IPS DF 19.7 (cell line): ENCODE measurements around the gene CHRNA4.

Experiments
- DNase-seq: peaks from one replicate; pipeline ENCODE4 v3.0.0-alpha.2; 2013; ENCODE audit warnings: low read depth, low spot score

CHRNA4 gene

DNA sequence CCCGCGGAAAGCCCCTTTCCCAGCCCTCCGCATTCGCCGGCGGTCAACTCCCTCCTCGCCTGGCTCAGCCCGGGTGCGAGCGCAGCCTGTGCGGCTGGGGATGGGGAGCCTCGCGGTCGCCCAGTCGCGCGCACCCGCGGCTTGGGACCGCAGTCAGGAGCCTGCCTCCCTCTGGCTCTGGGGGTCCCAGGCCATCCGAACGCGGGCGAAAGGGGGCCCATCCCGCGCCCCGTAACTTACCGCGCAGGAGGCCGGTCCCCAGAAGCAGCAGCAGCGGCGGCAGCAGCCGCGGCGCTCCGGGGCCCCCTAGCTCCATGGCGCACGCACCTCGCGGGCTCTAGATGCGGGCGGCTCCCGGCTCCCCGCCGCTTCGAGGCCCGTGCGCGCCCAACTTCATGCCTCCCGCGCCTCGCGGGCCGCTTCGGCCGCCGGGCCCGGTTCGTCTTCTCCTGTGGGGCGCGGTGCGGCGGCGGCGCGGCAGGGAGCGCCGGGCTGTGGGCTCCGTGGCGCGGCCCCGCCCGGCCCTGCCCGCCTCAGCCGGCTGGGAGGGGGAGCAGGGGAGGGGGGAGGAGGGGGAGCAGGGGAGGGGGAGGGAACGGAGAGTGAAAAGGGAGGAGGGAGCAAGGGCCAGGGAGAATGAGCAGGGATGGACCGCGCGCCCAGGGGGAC is at the start of gene CHRNA4:
TSS of gene CHRNA4 (minus strand) at position 500 of the 669 bp plus-strand sequence. CDS start at position 316, 184 bp downstream.
- no peak for DNase-seq

DNA sequence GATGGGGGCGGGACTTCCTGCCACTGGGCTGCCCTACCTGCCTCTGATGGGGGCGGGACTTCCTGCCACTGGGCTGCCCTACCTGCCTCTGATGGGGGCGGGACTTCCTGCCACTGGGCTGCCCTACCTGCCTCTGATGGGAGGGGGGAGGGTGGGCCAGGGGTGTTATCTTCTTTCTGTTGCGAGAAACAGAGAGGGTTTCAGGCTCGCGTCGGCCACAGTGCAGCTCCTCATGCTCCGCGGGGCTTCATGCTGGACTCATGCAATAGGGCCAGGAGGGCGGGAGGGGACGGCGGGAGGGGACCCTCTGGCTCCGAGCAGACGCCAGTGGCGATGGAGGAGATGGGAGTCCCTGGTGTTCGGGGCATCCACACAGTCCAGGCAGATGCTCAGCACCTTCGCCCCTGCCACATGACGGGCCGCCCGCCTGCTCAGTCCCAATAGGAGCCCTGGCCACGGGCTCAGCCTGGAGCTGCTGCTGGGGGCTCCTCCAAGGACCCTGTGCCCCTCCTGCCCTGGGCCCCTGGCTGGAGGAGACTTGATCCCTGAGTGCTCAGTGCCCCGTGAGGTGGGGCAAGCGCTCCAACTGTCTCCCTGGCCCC is 48.8 kb upstream of the CHRNA4 start:
- DNase-seq, result no peak

DNA sequence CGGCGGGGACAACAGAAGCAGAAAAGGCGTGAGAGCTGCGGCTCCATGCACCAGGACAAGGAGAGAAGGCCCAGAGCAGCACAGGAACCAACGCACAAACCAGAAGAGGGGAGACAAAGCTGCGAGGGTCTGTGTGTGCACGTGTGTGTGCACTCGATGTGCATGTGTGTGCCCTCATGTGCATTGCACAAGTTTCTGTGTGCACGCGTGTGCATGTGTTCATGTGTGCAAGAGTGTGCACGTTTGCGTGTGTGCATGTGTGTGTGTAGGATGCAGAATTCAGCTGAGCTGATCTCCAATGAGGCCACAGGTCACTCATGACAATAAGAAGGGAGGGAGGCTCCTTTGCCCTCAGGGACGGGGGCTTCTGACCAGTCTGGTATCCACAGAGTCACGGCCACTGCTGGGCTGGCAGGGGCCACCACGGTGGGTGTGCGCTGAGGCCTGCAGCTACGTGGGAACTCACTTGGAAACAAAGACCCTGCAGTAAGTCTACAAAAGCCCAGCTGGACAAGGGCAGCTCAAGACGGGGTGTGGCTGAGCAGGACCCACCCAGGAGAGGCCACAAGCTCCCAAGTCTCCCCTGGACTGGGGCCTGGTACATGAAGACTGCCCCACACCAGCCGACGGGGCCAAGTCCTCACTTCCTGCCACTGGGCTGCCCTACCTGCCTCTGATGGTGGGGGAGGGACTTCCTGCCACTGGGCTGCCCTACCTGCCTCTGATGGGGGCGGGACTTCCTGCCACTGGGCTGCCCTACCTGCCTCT is 48.1 kb upstream of the CHRNA4 start:
- peak; percentile 48 for DNase-seq

DNA sequence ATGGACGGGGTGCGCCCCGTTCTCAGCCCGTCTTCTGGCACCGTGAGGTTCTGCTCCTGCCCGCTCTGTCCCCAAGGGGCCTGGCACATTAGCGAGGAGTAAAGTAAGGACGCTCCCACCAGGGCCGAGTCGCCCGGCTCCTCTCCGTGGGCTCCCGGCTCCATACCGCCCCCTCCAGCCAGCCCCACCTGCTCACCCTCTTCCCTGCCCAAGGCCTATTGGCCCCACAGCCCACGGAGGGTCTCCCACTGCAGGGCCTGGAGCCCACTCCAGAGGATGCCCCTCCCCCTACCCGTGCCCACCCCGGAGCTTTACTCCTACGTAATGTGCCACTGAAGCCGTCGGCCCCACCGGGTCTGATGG is 47.5 kb upstream of the CHRNA4 start:
- DNase-seq, result no peak

DNA sequence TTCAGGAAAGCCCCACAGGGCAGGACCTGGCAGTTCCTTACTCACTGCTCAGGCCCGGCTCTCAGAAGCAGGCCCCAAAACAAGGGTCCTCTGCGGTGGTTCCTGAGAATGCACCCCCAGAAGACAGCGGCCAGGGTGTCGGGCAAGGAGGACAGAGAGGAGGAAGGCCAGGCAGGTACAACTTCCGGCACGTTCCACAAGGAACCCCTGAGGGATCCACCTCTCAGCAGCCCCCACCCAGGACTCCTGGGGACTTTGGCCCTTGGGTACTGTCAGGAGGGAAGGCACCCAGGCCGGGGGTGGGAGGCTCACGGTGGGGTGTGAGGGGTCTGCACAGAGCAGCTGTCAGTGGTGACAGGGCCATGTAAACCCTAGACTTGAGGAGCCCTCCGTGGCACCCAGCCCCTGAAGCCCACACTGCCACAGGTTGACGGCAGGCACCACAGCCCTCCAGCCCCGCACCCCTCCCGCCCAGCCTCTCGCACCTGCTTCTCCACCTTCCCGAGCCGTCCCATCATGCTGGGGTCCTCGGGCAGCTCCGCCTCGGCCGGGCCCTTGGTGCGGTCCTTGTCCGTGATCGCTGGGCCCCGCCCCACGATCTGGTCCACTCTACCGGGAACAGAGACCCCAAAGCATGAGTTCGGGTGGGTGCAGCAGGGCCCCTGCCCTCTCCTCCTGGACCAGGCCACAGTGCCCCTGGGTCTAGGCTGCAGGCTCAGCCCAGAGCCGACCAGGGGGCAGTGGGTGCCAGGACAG is 47.0 kb upstream of the CHRNA4 start:
- no peak for DNase-seq

DNA sequence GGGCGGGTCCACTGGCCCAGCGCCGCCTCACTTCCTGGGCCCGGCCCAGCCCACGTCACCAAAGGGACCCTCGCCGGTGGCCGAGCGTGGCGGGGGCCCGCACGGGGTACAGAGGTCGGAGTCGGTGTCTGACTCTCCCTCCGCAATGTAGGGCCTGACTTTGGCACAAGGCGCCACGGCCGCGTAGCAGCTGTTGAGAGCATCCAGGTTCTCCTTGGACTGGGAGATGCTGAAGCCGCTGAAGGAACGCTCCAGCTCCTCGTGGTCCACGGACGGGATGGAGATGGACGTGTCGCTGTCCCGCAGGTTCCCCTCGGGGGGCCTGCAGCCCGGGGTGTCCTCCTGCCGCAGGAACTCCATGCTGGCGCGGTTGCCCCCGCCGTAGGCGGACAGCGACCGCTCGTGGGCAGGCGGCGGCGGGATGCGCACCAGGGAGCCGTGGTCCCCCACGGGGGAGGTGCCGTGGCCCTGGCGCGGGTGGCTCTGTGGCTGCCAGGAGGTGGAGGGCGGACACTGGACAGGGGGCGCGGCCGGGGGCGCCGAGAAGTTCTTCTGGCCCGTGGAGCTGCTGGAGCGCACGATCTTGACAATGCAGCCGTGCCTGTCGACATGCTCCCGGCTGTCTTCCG is 45.6 kb upstream of the CHRNA4 start:
- no peak for DNase-seq

DNA sequence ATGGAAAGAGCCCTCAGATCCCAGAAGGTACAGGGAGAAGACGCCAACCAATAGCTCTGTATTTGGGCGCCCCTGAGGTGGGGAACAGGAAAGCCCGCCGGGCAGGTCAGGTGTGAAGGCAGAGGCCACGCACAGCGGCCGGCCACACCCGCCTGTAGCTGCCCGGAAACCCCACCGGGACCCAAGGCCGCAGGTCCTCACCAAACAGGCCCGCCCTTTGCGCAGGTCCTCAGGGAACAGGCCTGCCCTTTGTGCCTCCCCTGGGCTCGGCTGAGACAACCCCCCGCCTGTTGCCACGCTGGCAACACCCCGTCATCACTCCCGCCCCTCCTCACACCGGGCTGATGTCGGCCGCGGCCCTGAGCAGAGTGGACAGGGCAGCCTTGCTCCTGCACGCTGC is 44.9 kb upstream of the CHRNA4 start:
- no peak for DNase-seq

DNA sequence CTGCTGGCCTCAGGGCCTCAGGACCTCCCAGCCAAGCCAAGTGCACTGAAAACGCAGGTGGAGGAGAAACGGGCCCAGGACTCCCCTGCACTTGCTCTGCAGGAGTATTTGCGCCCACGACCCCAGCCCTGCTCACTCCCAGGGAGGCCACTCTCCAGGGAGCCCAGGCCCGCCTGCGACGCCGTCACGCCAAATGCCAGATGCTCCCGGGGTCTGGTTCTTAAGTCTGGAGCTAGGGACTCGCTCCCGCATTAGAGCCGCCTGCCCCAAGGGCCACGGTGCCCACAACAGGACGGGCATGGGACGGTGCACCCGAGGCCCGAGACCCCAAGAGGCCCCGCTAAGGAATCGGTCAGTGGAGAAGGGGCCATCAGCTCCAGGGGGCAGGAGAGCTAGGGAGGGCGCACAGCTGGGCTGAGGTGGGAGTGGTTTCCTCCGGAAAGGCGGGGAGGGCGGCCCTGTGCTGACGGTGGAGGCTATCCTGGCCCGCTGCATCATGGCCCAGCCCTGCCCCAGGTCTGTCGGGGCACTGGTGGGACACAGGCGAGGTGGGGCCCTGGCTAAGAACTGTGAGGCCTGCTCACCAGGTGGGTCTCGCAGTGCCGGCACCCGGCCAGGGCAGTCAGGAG is 44.1 kb upstream of the CHRNA4 start:
- DNase-seq, result no peak

DNA sequence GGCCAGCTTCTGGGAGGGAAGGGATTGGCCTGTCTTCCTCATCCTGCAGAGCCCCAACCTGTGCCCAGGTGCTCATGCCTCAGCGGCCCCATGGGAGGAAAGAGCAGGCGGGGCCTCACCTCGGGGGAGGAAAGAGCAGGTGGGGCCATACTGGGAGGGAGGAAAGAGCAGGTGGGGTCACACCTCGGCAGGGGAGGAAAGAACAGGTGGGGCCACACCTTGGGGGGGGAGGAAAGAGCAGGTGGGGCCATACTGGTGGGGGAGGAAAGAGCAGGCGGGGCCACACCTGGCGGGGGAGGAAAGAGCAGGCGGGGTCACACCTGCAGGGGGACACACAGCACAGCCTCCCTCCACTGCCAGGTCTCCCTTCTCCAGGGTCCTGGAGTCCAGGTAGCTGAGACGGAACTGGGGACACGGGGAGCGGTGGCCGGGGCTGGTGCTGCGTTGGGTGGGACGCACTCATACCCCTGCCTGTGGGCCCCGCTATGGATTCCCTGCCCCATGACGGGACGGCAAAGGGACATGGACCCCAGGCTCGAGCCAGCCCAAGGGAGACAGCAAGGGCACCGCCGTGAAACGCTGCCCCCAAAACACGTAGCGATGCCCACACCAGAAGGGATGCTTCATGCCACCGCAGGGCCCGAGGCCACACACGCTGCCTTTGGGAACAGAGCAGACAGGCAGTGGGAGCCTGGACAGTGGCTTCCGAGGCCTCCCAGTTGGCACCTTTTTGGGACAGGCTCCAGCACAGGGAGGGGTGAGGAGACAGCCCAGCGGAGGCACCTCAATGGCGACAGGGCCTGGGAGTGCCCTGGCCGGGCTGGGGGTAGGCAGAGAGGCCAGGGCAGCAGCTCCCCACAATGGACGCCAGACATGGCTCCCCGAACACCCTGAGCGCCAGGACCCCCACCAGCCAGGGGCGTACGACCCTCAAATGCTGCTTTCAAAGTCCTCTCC is 43.3 kb upstream of the CHRNA4 start:
- no peak for DNase-seq

DNA sequence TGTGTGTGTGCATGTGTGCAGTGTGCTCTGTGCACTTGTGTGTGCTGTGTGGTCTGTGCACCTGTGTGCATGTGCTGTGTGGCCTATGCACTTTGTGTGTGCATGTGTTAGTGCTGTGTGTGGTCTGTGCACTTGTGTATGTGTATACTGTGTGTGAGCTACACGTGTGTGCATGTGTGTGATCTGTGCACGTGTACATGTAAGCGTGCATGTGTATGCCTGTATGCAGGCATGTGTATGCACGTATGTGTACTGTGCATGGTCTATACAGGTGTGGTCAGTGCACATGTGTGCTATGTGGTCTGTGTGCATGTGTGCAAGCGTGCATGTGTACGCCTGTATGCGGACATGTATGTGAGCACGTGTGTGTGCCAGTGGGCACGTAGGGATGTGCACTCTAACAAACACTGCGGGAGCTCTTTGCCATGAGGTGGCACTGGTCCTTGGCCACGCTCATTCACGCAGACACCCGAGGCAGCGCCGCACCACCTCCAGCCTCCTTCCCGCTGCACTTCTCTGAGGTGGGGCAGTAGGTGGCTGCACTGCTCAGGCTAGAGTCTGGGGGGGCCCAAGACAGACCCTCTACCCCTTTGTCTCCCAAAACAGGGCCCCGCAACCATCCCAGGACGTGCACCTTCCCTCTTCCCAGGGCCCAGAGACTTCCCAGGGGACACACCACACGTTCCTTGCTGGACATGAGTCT is 42.4 kb upstream of the CHRNA4 start:
- no peak for DNase-seq

DNA sequence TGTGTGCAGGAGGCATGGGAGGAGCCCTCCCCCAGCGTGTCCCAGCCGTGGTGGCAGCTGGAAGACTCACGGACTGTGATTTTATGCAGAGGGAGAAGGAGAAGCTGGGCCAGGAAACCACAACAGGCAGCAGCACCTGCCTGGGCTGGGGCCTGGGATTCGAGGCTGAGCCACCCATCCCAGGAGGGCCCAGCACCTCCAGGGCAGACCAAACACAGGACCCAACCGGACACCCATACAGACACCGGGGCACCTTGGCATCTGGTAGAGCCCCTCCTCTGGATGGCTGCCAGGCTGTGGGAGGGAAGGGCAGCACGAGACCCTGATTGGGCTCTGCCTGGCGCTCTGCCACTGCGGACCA is 41.7 kb upstream of the CHRNA4 start:
- no peak for DNase-seq

DNA sequence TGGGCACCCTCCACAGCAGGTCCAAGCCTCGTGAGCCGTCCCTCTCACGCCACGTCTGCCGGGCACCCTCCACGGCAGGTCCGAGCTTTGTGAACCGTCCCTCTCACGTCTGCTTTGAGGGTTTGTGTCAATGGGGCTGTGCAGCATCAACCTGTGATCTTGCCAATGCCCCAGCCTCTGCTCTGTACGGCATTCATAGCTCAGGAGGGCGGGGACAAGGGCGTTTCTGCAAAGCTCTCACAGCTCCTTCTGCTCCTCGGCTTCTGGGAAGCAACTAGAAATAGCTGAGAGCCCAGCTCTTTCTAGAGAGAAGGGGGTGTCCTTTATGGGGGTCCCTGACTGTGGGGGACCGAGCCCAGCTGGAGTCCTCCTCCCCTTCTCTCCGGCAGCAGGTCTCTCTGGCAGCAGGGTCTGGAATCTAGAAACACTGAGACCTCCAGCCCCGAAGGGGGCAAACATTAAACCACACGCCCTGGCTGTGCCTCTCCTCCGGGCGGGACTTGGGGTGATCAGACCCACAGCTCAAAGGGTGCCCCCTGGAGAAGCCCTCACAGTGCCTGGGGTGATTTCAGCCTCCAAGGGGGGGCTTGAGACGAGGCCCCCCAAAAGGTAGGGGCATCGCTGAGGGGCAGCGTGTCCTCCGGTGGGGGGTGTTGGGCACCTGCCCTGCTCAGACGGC is 41.2 kb upstream of the CHRNA4 start:
- no peak for DNase-seq

DNA sequence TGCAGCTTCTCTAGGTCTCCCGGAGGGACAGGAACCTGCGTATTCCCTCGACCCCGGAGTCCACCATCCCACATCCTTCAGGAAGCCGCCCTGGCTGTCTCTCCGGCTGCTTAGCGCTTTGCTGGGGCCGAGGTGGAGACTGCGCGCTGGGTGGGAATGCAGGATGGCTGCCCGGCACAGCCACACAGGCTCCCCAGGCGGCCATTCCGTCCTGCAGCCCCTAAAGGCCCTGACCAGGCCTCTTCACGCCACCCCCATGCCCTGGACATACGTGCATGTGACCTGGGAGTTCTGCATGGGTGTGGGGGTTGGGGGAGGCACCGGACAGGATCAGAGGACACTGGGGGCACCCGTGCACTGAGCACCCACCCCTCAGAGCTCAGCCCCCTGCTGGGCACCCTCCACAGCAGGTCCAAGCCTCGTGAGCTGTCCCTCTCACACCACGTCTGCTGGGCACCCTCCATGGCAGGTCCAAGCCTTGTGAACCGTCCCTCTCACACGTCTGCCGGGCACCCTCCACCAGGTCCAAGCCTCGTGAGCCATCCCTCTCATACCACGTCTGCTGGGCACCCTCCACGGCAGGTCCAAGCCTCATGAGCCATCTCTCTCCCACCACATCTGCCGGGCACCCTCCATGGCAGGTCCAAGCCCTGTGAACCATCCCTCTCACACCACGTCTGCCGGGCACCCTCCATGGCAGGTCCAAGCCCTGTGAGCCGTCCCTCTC is 40.4 kb upstream of the CHRNA4 start:
- no peak for DNase-seq

DNA sequence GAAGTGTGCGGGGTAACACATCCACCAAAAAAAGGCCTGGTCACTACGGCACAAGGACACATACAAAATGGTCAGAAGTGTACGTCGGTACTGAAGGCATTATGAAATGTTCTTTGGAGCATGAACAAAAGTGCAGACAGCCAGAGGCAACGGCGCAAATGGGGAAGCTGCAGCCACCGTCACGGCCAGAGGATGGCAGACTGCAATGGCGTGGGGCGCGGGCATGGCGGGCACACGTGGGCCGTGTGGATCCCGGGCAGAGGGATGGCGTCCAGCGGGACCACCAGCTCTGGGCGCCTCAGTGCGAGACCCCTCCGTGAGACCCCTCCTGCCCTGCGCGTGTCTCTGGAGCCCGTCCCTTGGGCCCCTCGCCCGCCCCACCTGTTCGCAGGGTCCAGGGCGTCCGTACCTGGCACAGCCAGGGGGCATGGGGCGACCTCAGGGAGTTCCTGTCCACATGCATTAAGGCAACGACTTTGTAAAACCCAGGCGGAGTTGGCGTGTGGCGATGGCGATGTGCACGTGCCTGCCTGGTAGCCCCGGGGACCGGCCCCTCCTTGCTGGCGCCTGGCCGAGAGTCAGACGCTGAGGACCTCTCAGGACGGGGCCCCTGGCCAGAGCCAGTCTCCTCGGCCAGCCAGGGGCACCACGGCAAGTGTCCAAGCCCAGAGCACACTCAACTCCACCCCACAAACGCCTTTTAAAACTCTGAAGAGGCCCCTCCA is 39.5 kb upstream of the CHRNA4 start:
- no peak for DNase-seq

DNA sequence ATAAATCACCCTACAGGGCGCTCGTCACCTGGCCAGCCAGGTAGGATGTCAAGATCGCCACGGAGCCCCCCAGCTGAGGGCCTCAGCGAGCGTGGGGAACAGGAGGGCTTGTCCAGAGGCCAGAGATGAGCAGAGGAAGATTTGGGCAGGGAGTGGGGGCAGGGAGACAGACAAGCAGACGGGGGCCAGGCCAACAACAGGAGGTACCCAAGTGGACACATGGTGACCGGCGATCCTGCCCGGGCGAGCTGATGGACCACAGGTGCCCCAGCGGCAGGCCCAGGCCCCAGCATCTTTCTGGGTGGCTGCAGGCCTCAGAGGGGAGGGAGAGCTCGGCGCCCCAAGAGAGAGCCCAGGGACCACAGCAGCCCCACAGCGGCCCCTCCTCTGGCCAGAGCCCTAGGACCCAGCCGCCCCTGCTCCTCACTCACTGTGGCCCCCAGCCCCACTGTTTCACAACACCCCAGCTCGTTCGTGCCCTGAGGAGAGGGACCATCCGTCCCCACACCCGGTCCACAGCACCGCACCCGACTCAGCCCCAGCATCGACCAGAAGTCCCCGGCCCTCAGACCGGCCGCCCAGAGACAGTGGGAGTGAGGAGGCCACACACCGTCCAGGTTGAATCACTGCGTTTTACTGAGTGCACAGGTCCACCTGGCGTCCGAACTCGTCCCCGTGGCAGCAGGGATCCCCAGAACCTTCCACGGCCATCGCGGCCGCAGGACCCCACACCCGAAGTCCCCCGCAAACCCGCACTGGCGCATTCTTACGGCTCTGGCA is 38.6 kb upstream of the CHRNA4 start:
- DNase-seq, result no peak

DNA sequence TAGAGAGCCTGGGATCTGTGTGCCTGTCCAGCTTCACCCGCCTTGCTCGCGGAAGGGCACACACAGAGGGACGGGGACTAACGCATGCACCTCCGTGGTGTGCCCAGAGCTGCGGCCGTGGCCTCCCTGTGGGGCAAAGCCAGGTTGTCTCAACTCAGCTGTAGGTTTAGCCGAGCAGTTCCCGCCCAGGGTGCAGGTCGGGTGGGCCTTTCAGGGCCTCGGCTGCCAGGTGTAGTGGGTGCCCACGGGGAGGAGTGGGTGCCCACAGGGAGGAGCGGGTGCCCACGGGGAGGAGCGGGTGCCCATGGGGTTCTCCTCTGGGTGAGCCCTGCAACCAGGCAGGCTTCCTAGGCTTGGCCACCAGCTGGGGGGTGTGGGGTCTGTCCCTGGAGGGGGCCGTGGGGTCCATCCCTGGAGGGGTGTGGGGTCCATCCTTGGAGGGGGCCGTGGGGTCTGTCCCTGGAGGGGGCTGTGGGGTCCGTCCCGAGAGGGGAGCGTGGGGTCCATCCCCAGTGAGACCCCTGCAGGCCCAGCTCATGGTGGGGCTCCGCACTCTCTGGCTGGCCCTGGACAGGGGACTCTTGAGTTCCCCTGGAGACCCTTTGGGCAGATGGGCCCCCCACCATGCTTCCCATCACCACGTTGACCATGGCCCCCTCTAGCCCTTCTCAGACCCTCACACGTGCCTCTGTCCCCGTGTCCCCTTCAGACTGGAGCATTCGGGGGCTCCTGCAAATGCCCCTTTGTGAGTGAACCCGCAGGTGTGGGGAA is 37.8 kb upstream of the CHRNA4 start:
- no peak for DNase-seq
